Esophagus (tissue), 2 donors: ENCODE results near the gene RAMP1. TPM values are rescaled to one million over a fixed set of nuclear protein-coding genes. Genes with fewer than 3 reads are reported as not detected.

Source experiments
- H3K27ac ChIP-seq, 2 donors: one replicate each; pipeline ENCODE4 v1.5.1; 2013; ENCODE audit warnings: low read depth in 2 of 2, mild to moderate bottlenecking in 2 of 2, inconsistent platforms in 1 of 2, low read length in 1 of 2, moderate library complexity in 1 of 2
- H3K27me3 ChIP-seq, 2 donors: one replicate each; pipeline ENCODE4 v1.6.1; 2013; ENCODE audit warnings: low read length in 2 of 2, control low read depth in 1 of 2, mild to moderate bottlenecking in 1 of 2; ENCODE audit not compliant: insufficient read depth in 2 of 2, control insufficient read depth in 1 of 2
- H3K36me3 ChIP-seq, 2 donors: one replicate each; pipeline ENCODE4 v1.6.1; 2013; ENCODE audit warnings: low read length in 1 of 2; ENCODE audit not compliant: control insufficient read depth in 2 of 2, insufficient read depth in 2 of 2
- H3K4me1 ChIP-seq, 2 donors: one replicate each; pipeline ENCODE4 v1.6.1; 2013; ENCODE audit warnings: low read length in 1 of 2; ENCODE audit not compliant: control insufficient read depth in 2 of 2, insufficient read depth in 2 of 2
- H3K4me3 ChIP-seq, 2 donors: one replicate each; pipeline ENCODE4 v1.5.1; 2013; ENCODE audit warnings: low read length in 2 of 2, mild to moderate bottlenecking in 2 of 2, low read depth in 1 of 2, moderate library complexity in 1 of 2
- H3K9me3 ChIP-seq, 2 donors: one replicate each; pipeline ENCODE4 v1.6.1; 2013; ENCODE audit warnings: mild to moderate bottlenecking in 2 of 2, low read depth in 1 of 2, low read length in 1 of 2, moderate library complexity in 1 of 2; ENCODE audit not compliant: control insufficient read depth in 2 of 2, insufficient read depth in 1 of 2
- WGBS, 2 donors: extraction: QIAGEN DNeasy Blood & Tissue Kit; methylation state at CpG; one replicate each; pipeline ENCODE4 v1.1.7; 2013; 5-methylcytosine and 5-hydroxymethylcytosine counted together
- polyA plus RNA-seq, 2 donors: library from polyadenylated mRNA; stranded (reverse); fragments of 200-250 nt; gene quantifications; one replicate each; pipeline ENCODE4 v1.2.3, GENCODE V29; 2013
- donor health status: healthy with polysubstance abuse.
- donor health status: Bipolar disorder and iron deficiency.

Gene RAMP1
- polyA plus RNA-seq, 2 donors = 4.0 to 7.5 TPM

DNA sequence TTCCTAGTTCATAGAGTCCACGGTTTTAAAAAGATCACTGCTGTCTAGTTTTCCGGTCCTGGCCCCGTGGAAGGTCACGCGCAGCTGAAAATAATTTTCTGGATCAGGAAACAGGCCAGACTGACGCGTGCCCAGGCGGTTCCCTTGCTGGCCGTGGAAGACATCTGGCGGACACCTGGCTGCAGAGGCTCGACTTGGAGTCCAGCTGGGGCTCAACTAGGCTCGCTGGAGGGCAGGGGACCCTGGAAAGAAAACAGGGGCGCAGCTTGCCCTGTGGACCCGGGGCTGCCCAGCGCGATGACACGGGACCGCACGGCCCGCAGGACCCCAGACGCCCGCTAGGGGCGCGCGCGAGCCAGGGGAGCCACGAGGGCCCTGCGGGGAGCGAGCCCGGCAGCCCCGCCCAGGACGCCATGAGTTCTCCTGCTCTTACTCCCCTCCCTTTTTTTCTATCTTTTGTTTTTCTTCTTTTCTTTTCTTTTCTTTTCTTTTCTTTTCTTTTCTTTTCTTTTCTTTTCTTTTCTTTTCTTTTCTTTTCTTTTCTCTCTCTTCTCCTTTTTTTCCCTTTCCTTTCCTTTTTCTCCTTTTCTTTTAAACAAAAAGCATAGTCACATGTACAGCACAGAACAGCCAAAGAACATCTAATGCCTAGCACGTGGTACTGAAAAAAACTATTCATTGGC lies 64.2 kb downstream of the RAMP1 start:
- H3K4me3 ChIP-seq = no peak overlapping the region
- H3K27me3 ChIP-seq = no peaks in the 10 kb centered on the region
- WGBS, 2 donors = 11 to 13% methylated on average over 31 to 33 of the region's 33 CpGs
- no peak overlapping the region for H3K27ac ChIP-seq
- H3K36me3 ChIP-seq = no peaks in the 10 kb centered on the region
- peaks cover 0 to 7% of the 10 kb centered on the region in 2 donors for H3K4me1 ChIP-seq
- peaks cover 0 to 3% of the 10 kb centered on the region in 2 donors for H3K9me3 ChIP-seq

DNA sequence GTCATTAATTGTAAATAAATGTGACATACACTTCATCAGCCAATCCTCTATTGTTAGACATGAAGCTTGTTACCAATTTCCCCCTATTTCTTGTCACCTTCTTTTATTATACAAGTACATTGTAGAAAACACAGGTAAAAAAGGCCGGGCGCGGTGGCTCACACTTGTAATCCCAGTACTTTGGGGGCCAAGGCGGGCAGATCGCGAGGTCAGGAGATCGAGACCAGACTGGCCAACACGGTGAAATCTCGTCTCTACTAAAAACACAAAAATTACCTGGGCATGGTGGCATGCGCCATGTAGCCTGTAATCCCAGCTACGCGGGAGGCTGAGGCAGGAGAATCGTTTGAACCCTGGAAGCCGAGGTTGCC lies 64.7 kb downstream of the RAMP1 start:
- H3K4me1 ChIP-seq = peaks cover 0 to 7% of the 10 kb centered on the region in 2 donors
- H3K27me3 ChIP-seq = no peaks in the 10 kb centered on the region
- peaks cover 0 to 3% of the 10 kb centered on the region in 2 donors for H3K9me3 ChIP-seq
- H3K27ac ChIP-seq = no peak overlapping the region
- H3K36me3 ChIP-seq = no peaks in the 10 kb centered on the region
- WGBS, 2 donors = 92 to 93% methylated on average over 14 of the region's 14 CpGs
- H3K4me3 ChIP-seq = no peak overlapping the region

GRCh38 chr2:237927135-237927534 lies 67.7 kb downstream of the RAMP1 start:
- no peaks in the 10 kb centered on the region for H3K27me3 ChIP-seq
- 82 to 85% methylated on average over 5 of the region's 5 CpGs for WGBS, 2 donors
- no peaks in the 10 kb centered on the region for H3K36me3 ChIP-seq

DNA sequence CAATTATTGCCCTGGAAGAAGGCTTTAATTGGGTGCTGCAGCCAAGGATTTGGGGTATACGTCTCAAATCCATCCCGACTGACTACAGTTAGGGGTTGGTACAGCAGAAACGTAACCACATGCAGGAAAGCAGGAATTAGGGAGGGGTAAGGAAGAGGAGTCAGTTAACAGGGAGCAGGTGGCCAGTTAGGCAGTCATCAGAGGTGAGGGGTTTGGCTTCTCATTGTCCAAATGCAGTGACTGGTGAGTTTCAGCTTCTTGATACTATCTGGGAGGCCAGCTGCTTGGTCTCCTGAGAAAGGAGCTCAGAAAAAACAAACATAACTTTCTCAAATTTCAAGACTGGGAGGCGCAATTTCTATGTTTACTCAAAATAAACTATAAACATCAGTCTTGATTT lies 68.6 kb downstream of the RAMP1 start:
- H3K36me3 ChIP-seq = no peaks in the 10 kb centered on the region
- no peak overlapping the region for H3K27ac ChIP-seq
- no peaks in the 10 kb centered on the region for H3K27me3 ChIP-seq
- H3K9me3 ChIP-seq = no peaks in the 10 kb centered on the region
- H3K4me3 ChIP-seq = no peak overlapping the region
- 74 to 88% methylated on average over 4 of the region's 4 CpGs for WGBS, 2 donors
- peaks cover 2 to 3% of the 10 kb centered on the region in 2 donors for H3K4me1 ChIP-seq

More at GRCh38 chr2:237927135-237927534, 67.7 kb downstream of the RAMP1 start:
- Histone ChIP-seq H3K9me3 (peaks cover 0 to 3% of the 10 kb centered on the region in 2 donors), H3K27ac (no peak overlapping the region), H3K4me3 (no peak overlapping the region), H3K4me1 (peaks cover 3 to 7% of the 10 kb centered on the region in 2 donors)

GRCh38 chr2:237929979-237930378 lies 70.6 kb downstream of the RAMP1 start:
- peaks cover 0 to 3% of the 10 kb centered on the region in 2 donors for H3K4me1 ChIP-seq
- WGBS, 2 donors = 92 to 96% methylated on average over 9 of the region's 9 CpGs
- H3K4me3 ChIP-seq = no peak overlapping the region
- no peaks in the 10 kb centered on the region for H3K27me3 ChIP-seq
- H3K27ac ChIP-seq = no peak overlapping the region
- H3K9me3 ChIP-seq = no peaks in the 10 kb centered on the region
- no peaks in the 10 kb centered on the region for H3K36me3 ChIP-seq

DNA sequence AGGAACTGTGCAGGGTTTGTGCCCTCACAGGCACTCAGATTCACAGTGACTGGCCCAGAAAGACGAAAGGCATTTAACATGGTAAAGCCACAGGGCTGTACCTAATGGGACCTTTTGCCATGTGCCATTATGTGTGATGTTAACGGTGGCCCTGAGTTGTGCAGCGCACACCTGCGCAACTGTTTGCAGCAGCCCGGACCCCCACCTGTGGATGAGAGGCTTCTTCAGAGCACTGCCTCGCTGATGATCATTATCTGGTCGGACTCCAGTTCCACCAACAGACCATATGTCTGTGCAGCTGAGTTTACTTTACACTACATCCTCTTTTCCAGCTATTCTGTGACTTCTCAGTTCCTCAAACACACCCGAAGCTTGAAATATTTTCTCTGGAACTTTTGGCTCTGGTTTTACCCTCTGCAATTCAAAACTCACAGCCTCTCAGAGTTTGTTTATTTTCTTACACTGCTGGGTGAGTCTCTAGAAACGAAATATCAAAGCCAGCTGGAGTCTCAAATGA lies 71.8 kb downstream of the RAMP1 start:
- Histone ChIP-seq H3K4me1 (peaks cover 2 to 3% of the 10 kb centered on the region in 2 donors), H3K9me3 (no peaks in the 10 kb centered on the region), H3K4me3 (no peak overlapping the region), H3K27ac (no peak overlapping the region), H3K27me3 (no peaks in the 10 kb centered on the region), H3K36me3 (no peaks in the 10 kb centered on the region)
- WGBS, 2 donors = 58 to 62% methylated on average over 9 of the region's 9 CpGs

DNA sequence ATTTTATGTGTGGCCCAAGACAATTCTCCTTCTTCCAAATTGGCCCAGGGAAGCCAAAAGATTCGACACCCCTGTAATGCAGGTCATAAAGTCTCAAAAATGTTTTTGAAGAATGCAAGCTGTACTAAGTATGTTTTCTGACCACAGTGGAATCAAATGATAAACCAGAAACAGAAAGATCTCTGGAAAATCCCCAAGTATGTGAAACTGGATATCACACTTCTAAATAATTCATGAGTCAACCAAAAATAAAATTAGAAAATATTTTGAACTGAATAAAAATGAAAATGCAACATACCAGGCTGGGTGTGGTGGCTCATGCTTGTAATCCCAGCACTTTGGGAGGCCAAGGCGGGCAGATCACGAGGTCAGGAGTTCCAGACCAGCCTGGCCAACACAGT lies 73.3 kb downstream of the RAMP1 start:
- H3K36me3 ChIP-seq = no peaks in the 10 kb centered on the region
- peaks cover 2 to 3% of the 10 kb centered on the region in 2 donors for H3K4me1 ChIP-seq
- H3K9me3 ChIP-seq = no peaks in the 10 kb centered on the region
- no peak overlapping the region for H3K4me3 ChIP-seq
- no peaks in the 10 kb centered on the region for H3K27me3 ChIP-seq
- H3K27ac ChIP-seq = no peak overlapping the region
- 60 to 73% methylated on average over 3 of the region's 3 CpGs for WGBS, 2 donors

DNA sequence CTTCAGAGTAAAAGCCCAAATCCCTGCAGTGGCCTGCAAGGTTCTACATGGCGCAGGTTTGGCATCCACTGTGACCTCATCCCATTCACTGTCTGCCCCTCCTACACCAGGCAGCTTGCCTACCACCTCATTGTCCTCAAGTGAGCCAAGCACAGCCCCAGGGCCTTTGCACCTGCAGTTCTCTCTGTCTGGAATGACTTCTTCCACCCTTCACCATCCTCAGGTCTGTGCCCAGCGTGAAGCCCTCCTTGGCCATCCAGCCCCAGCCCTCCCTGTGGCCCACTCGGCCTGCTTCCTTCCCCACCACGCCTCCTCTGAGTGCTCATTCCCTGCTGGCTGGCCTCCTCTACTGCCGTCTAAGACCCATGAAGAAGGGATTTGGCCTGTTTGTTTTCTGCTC lies 74.8 kb downstream of the RAMP1 start:
- Histone ChIP-seq H3K4me3 (no peak overlapping the region), H3K9me3 (no peaks in the 10 kb centered on the region), H3K27ac (no peak overlapping the region), H3K4me1 (peaks cover 2 to 3% of the 10 kb centered on the region in 2 donors), H3K27me3 (no peaks in the 10 kb centered on the region), H3K36me3 (no peaks in the 10 kb centered on the region)
- 92 to 97% methylated on average over 5 of the region's 5 CpGs for WGBS, 2 donors

- 62 to 69% methylated on average over 11 of the region's 11 CpGs for WGBS, 2 donors
- no peak overlapping the region for H3K27ac ChIP-seq
- H3K4me1 ChIP-seq = peaks cover 2 to 3% of the 10 kb centered on the region in 2 donors
- H3K36me3 ChIP-seq = no peaks in the 10 kb centered on the region
- no peaks in the 10 kb centered on the region for H3K27me3 ChIP-seq
- no peak overlapping the region for H3K4me3 ChIP-seq
- H3K9me3 ChIP-seq = no peaks in the 10 kb centered on the region
These were observed 76.5 kb downstream of the RAMP1 start for GRCh38 chr2:237935740-237936452.
